Muscle layer of duodenum (tissue), 2 donors: ENCODE results near the gene OLFM1.
"Not testable (repeated sequence)": the region's sequence is repeated elsewhere in the genome, so short reads cannot be mapped to it uniquely, and the experiment has no call there.

ENCODE experiments used
- H3K27ac ChIP-seq: one replicate; pipeline ENCODE4 v1.7.0; 2013; ENCODE audit warnings: mild to moderate bottlenecking, low read length
- H3K27me3 ChIP-seq: one replicate; pipeline ENCODE4 v1.7.0; 2013; ENCODE audit warnings: low read depth, mild to moderate bottlenecking, control low read depth, low read length
- H3K36me3 ChIP-seq, 2 donors: one replicate each; pipeline ENCODE4 v1.7.0; 2013; ENCODE audit warnings: low read length in 2 of 2, control low read depth in 1 of 2, mild to moderate bottlenecking in 1 of 2; ENCODE audit not compliant: insufficient read depth in 2 of 2, control insufficient read depth in 1 of 2
- H3K4me1 ChIP-seq, 2 donors: one replicate each; pipeline ENCODE4 v1.7.0; 2013; ENCODE audit warnings: low read length in 2 of 2, mild to moderate bottlenecking in 2 of 2, control low read depth in 1 of 2, moderate library complexity in 1 of 2; ENCODE audit not compliant: insufficient read depth in 2 of 2, control insufficient read depth in 1 of 2
- H3K4me3 ChIP-seq, 2 donors: one replicate each; pipeline ENCODE4 v1.7.0; 2013; ENCODE audit warnings: low read length in 2 of 2, low read depth in 1 of 2, mild to moderate bottlenecking in 1 of 2
- H3K9me3 ChIP-seq, 2 donors: one replicate each; pipeline ENCODE4 v1.7.0; 2013; ENCODE audit warnings: low read length in 2 of 2, control low read depth in 1 of 2, mild to moderate bottlenecking in 1 of 2; ENCODE audit not compliant: control insufficient read depth in 1 of 2
- donor health status: healthy.

Gene OLFM1

GRCh38 chr9:135145312-135145711 is 57.8 kb downstream of the OLFM1 start:
- H3K9me3 ChIP-seq: no peaks in the 10 kb centered on the region
- H3K36me3 ChIP-seq: no peaks in the 10 kb centered on the region
- H3K4me3 ChIP-seq: no peak overlapping the region
- H3K27ac ChIP-seq: no peak overlapping the region
- no peaks in the 10 kb centered on the region for H3K27me3 ChIP-seq
- no peaks in the 10 kb centered on the region for H3K4me1 ChIP-seq

GRCh38 chr9:135146241-135146640 is 58.8 kb downstream of the OLFM1 start:
- no peaks in the 10 kb centered on the region for H3K9me3 ChIP-seq
- H3K27me3 ChIP-seq: no peaks in the 10 kb centered on the region
- no peaks in the 10 kb centered on the region for H3K4me1 ChIP-seq
- no peak overlapping the region for H3K27ac ChIP-seq
- H3K36me3 ChIP-seq: no peaks in the 10 kb centered on the region
- H3K4me3 ChIP-seq: no peak overlapping the region

- no peak overlapping the region for H3K4me3 ChIP-seq
- no peak overlapping the region for H3K27ac ChIP-seq
- H3K27me3 ChIP-seq: no peaks in the 10 kb centered on the region
- no peaks in the 10 kb centered on the region for H3K36me3 ChIP-seq
- H3K9me3 ChIP-seq: no peaks in the 10 kb centered on the region
- no peaks in the 10 kb centered on the region for H3K4me1 ChIP-seq
Observed at GRCh38 chr9:135146766-135147473, 59.5 kb downstream of the OLFM1 start.

- Histone ChIP-seq H3K4me3 (no peak overlapping the region), H3K4me1 (no peaks in the 10 kb centered on the region), H3K9me3 (no peaks in the 10 kb centered on the region), H3K36me3 (no peaks in the 10 kb centered on the region), H3K27me3 (no peaks in the 10 kb centered on the region), H3K27ac (no peak overlapping the region)
Observed at GRCh38 chr9:135147474-135147805, 60.0 kb downstream of the OLFM1 start.

DNA sequence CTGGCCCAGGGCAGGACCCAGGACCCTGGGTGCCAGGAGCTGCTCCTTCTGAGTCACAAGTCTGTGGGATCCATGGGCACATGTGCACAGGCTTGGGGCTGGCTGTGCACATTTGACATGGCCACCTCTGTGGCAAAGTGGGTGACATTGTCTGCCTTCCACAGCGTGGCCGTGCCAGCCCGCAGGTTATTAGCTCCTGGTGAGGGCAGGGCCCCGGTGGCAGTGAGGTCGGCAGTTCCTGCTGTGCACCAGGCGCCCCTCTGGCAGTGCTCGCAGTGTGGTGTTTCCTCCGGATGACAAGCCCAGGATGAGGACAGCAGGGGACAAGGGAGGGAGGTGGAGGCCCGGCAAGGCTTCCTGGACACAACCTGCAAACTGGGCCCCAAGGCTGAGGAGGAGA is 60.5 kb downstream of the OLFM1 start:
- H3K4me1 ChIP-seq: no peaks in the 10 kb centered on the region
- no peaks in the 10 kb centered on the region for H3K9me3 ChIP-seq
- no peaks in the 10 kb centered on the region for H3K36me3 ChIP-seq
- H3K27ac ChIP-seq: no peak overlapping the region
- H3K27me3 ChIP-seq: no peaks in the 10 kb centered on the region
- H3K4me3 ChIP-seq: no peak overlapping the region

DNA sequence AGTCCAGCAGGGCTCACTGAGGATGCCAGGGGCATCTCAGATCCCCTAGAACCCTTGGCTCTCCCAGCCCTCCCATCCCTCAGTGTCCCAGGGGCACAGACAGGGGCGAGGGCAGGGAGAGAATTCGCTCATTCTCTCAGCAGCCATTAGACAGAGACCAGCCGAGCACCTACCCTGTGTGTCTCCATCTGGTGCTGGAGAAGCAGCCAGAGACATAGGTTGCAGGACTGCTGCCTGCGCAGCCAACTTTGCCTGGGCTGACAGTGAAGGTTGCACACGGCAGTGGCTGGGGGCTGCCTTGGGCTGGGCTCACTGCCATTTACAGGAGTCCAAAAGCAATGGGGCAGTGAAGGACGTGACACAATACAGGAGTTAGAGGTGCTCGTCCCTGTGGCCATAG is 60.9 kb downstream of the OLFM1 start:
- Histone ChIP-seq H3K9me3 (no peaks in the 10 kb centered on the region), H3K27ac (no peak overlapping the region), H3K27me3 (no peaks in the 10 kb centered on the region), H3K4me1 (no peaks in the 10 kb centered on the region), H3K4me3 (no peak overlapping the region), H3K36me3 (no peaks in the 10 kb centered on the region)

DNA sequence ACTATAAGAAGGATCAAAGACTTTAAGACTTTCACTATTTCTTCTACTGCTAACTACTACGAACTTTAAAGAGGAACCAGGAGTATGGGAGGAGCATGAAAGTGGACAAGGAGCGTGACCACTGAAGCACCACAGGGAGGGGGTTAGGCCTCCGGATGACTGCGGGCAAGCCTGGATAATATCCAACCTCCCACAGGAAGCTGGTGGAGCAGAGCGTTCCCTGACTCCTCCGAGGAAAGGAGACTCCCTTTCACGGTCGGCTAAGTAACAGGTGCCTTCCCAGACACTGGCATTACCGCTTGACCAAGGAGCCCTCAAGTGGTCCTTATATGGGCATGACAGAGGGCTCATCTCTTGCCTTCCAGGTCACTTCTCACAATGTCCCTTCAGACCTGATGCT is 62.4 kb downstream of the OLFM1 start:
- H3K4me3 ChIP-seq, H3K27ac ChIP-seq, H3K4me1 ChIP-seq, H3K27me3 ChIP-seq, H3K36me3 ChIP-seq, H3K9me3 ChIP-seq: not testable (repeated sequence)

GRCh38 chr9:135150981-135151380 is 63.5 kb downstream of the OLFM1 start:
- H3K27ac ChIP-seq: no peak overlapping the region
- H3K4me3 ChIP-seq: no peak overlapping the region
- no peaks in the 10 kb centered on the region for H3K27me3 ChIP-seq
- no peaks in the 10 kb centered on the region for H3K4me1 ChIP-seq
- no peaks in the 10 kb centered on the region for H3K36me3 ChIP-seq
- no peaks in the 10 kb centered on the region for H3K9me3 ChIP-seq

DNA sequence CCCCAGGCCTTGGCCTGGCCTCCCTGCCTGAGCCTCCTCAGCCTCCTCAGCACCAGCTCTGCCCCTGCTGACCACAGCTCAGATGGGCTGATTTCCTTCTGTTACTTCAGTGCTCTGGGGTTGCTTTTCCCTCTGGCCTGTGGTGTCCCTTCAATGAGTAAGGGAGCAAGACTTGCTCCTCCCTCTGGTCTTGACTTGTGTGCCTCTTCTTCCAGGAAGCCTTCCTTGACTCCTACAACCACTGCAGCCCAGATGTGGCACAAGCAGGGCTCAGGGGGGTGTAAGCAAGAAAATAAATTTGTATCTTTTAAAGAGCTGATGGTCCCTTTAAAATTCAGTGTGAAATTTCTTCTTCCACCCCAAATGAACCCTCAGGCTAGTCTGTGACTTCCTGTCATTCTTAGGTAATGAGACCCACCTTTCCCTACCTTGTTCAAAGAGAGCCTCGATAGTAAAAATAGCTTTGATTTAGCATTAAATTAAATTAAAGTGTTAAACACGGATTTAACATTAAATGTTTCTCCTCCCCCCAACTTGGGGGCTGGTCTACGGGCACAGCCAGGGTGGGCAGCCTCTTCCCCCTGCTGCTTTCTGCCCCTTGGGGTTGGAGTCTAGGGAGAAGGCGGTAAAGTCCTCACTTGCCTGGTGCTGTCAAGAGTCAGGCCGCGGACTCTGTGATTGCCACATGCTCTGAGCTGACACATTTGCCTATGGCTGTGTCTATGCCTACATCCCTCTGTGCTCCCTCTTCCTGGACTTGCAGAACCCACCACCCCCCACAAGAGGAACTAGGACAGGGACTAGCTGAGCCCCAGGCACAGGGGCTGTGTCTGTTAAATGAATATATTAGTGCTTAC is 64.5 kb downstream of the OLFM1 start:
- H3K36me3 ChIP-seq: no peaks in the 10 kb centered on the region
- H3K27me3 ChIP-seq: no peaks in the 10 kb centered on the region
- H3K27ac ChIP-seq: no peak overlapping the region

GRCh38 chr9:135152614-135153334 is 65.3 kb downstream of the OLFM1 start:
- H3K4me1 ChIP-seq: no peaks in the 10 kb centered on the region
- no peaks in the 10 kb centered on the region for H3K27me3 ChIP-seq

More for the DNA sequence above, 64.5 kb downstream of the OLFM1 start:
- no peaks in the 10 kb centered on the region for H3K9me3 ChIP-seq
- H3K4me1 ChIP-seq: no peaks in the 10 kb centered on the region
- H3K4me3 ChIP-seq: no peak overlapping the region

DNA sequence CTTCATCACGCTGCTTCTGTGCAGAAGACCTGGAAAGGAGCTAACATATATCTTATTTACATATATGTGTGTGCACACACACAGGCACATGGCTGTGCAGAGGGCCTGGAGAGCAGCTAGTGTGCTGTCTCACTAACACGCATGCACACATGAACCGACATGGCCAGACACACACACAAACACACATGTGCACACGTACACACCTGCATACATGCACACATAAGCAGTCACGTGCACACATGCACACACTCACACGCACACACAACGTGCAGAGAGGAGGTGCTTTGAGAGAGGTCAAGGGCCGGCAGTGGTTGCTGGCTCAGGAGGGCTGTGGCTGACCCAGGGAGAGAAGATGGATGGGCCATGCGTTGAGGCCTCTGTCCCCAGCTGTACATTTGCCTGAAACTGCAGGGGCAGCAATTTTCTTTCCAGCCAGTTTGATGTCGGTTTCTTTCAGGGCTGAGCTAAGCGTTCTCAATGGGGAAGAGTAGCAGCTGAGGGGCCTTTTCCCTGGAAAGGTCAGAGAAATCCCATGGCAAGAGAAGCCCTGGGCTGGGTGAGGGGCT is 66.7 kb downstream of the OLFM1 start:
- H3K27ac ChIP-seq: no peak overlapping the region
- no peaks in the 10 kb centered on the region for H3K36me3 ChIP-seq
- H3K27me3 ChIP-seq: no peaks in the 10 kb centered on the region
- no peaks in the 10 kb centered on the region for H3K4me1 ChIP-seq
- H3K4me3 ChIP-seq: no peak overlapping the region
- no peaks in the 10 kb centered on the region for H3K9me3 ChIP-seq

More at GRCh38 chr9:135152614-135153334, 65.3 kb downstream of the OLFM1 start:
- Histone ChIP-seq H3K27ac (no peak overlapping the region), H3K9me3 (no peaks in the 10 kb centered on the region), H3K4me3 (no peak overlapping the region), H3K36me3 (no peaks in the 10 kb centered on the region)
